ENCODE data around the gene SLC11A2.
"Not testable (repeated sequence)": the region's sequence is repeated elsewhere in the genome, so short reads cannot be mapped to it uniquely, and the experiment has no call there.

The SLC11A2 gene

GRCh38 chr12:50947933-50948626 lies 78.1 kb downstream of the SLC11A2 start:
- no peak for DNase-seq (ENCODE audit: low spot score)

- no peak for DNase-seq (ENCODE audit: low spot score)
Measured at GRCh38 chr12:50937653-50938052, 88.5 kb downstream of the SLC11A2 start.

GRCh38 chr12:50936821-50937530 lies 89.2 kb downstream of the SLC11A2 start:
- no peak for DNase-seq (ENCODE audit: low spot score)

GRCh38 chr12:50934981-50935807 lies 91.0 kb downstream of the SLC11A2 start:
- no peak for DNase-seq (ENCODE audit: low spot score)

- no peak for DNase-seq (ENCODE audit: low spot score)
Measured at GRCh38 chr12:50934371-50934851, 91.8 kb downstream of the SLC11A2 start.

- no peak for DNase-seq (ENCODE audit: low spot score)
Measured at GRCh38 chr12:50933459-50934124, 92.6 kb downstream of the SLC11A2 start.

- DNase-seq (ENCODE audit: low spot score): no peak
Measured at GRCh38 chr12:50932787-50933280, 93.3 kb downstream of the SLC11A2 start.

GRCh38 chr12:50930477-50930876 lies 95.7 kb downstream of the SLC11A2 start:
- DNase-seq (ENCODE audit: low spot score): not testable (repeated sequence)

GRCh38 chr12:50929831-50930230 lies 96.4 kb downstream of the SLC11A2 start:
- DNase-seq (ENCODE audit: low spot score): no peak
